Keratinocyte (primary cell): ENCODE measurements around the gene DMRT2.

Source experiments
- EZH2 ChIP-seq: IDR thresholded peaks from one replicate; pipeline ENCODE4 v1.6.1; 2012; ENCODE audit warnings: inconsistent platforms, mild to moderate bottlenecking, low read length, moderate library complexity
- TF ChIP-seq, protein P1 (sequence below), 3 experiments: IDR thresholded peaks in 1 of 3; conservative IDR thresholded peaks in 1 of 3; optimal IDR thresholded peaks in 1 of 3; 2 replicates in 2 of 3; 3 replicates in 1 of 3; pipeline versions ENCODE3 to v1.5.1; 2011; ENCODE audit warnings: low read length in 3 of 3, mild to moderate bottlenecking in 3 of 3, moderate library complexity in 2 of 3, control low read depth in 1 of 3, inconsistent platforms in 1 of 3; ENCODE audit not compliant: insufficient read depth in 2 of 3; ENCODE audit errors: extremely low read depth in 1 of 3

DNA sequence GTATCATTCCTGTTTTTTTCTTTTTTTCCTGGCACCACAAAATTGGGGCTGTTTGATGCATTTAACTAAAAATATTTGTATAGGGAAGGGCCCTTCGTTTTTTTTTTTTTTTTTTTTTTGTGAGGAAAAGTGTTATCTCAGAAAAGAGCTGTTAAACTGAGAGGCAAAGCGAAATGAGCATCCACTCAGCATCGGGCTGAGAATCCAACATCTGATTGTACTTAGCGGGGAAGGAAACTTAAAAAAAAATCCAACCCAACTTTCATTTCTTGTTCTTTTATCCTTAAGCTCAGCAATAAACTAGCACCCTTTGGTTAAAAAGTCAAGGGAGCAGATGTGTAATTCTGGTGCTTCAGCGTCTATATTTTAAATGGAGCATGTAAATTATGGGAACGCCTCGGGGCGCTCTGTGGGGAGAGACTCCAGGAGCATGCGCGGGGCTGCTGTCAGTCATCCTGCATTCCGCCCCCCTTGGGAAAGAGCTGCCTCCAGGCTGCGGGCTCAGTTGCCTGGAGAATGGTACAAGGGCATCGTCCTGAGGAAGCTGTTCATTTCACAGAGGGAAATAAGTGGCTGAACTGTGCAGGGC, 33.3 kb downstream of the DMRT2 start:
- TF ChIP-seq, protein P1, sequence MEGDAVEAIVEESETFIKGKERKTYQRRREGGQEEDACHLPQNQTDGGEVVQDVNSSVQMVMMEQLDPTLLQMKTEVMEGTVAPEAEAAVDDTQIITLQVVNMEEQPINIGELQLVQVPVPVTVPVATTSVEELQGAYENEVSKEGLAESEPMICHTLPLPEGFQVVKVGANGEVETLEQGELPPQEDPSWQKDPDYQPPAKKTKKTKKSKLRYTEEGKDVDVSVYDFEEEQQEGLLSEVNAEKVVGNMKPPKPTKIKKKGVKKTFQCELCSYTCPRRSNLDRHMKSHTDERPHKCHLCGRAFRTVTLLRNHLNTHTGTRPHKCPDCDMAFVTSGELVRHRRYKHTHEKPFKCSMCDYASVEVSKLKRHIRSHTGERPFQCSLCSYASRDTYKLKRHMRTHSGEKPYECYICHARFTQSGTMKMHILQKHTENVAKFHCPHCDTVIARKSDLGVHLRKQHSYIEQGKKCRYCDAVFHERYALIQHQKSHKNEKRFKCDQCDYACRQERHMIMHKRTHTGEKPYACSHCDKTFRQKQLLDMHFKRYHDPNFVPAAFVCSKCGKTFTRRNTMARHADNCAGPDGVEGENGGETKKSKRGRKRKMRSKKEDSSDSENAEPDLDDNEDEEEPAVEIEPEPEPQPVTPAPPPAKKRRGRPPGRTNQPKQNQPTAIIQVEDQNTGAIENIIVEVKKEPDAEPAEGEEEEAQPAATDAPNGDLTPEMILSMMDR (optimal IDR thresholded peaks at IDR 0.05 in 1 of 3, IDR thresholded peaks at IDR 0.05 in 1 of 3, conservative IDR thresholded peaks at IDR 0.05 in 1 of 3; ENCODE audit: extremely low read depth in 1 of 3, insufficient read depth in 2 of 3, low read length in 3 of 3): no peak
- no peak for TF ChIP-seq EZH2
